DMS153 treated with DMSO at 0.1 percent for 48 hours (cell line): ENCODE data around the gene PCDHA6.
"Not testable (repeated sequence)": the region's sequence is repeated elsewhere in the genome, so short reads cannot be mapped to it uniquely, and the experiment has no call there.

ENCODE experiments used
- DNase-seq: peaks from one replicate; lab custom pipeline; 2025; ENCODE audit not compliant: unreplicated experiment; lab: John Stamatoyannopoulos, UW

The PCDHA6 gene

DNA sequence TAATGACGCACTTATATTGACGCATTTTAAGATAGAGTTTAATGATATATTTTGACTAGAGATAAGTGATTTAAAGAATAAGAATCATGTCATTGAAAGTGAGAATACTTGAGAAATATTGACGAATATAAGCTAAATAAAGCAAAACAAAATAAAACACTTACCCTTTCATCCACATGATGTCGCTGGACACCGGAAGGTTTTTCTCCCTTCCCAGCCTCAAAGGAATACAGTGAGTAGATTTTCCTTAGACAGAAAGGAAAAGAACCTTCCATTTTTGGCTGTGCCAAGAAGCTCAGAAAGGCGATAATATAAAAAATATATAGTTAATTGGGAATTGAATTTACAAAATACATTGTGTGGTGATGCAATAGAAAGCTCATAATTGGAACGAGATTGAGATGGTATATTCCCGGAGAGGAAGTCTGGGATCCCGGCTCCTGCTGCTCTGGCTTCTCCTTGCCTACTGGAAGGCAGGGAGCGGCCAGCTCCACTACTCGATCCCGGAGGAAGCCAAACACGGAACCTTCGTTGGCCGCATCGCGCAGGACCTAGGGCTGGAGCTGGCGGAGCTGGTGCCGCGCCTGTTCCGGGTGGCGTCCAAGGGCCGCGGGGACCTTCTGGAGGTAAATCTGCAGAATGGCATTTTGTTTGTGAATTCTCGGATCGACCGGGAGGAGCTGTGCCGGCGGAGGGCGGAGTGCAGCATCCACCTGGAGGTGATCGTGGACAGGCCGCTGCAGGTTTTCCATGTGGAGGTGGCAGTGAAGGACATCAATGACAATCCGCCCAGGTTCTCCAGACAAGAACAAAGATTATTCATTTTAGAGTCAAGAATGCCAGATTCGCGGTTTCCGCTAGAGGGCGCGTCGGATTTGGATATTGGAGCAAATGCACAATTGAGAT, 6.1 kb upstream of the PCDHA6 start, which contains the start of gene PCDHA5:
Gene PCDHA5, plus strand, starts transcription at position 239 of the 906 bp plus-strand sequence.
- no peak for DNase-seq

DNA sequence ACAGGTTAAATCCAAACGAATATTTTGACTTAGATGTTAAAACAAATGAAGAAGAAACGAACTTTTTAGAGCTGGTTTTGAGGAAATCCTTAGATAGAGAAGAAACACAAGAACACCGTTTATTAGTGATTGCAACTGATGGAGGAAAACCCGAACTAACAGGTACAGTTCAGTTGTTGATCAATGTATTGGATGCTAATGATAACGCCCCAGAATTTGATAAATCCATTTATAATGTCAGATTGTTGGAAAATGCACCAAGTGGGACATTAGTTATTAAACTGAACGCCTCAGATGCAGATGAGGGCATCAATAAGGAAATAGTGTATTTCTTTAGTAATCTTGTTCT, 5.5 kb upstream of the PCDHA6 start:
- DNase-seq, result no peak

DNA sequence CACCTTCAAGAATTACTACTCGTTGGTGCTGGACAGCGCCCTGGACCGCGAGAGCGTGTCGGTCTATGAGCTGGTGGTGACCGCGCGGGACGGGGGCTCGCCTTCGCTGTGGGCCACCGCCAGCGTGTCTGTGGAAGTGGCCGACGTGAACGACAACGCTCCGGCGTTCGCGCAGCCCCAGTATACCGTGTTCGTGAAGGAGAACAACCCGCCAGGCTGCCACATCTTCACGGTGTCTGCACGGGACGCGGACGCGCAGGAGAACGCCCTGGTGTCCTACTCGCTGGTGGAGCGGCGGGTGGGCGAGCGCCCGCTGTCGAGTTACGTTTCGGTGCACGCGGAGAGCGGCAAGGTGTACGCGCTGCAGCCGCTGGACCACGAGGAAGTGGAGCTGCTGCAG, 4.8 kb upstream of the PCDHA6 start:
- DNase-seq, result not testable (repeated sequence)

DNA sequence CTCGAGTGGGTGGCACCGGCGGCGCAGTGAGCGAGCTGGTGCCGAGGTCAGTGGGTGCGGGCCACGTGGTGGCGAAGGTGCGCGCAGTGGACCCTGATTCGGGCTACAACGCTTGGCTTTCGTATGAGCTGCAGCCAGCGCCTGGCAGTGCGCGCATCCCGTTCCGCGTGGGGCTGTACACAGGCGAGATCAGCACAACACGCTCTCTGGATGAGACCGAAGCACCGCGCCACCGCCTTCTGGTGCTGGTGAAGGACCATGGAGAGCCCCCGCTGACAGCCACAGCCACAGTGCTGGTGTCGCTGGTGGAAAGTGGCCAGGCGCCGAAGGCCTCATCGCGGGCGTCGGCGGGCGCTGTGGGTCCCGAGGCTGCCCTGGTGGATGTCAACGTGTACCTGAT, 4.3 kb upstream of the PCDHA6 start:
- DNase-seq, result no peak

DNA sequence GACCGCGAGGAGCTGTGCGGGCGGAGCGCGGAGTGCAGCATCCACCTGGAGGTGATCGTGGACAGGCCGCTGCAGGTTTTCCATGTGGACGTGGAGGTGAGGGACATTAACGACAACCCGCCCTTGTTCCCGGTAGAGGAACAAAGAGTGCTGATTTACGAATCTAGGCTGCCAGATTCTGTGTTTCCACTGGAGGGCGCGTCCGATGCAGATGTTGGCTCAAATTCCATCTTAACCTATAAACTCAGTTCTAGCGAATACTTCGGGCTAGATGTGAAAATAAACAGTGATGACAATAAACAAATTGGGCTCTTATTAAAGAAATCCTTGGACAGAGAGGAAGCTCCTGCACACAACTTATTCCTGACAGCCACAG, 590 bp downstream of the PCDHA6 start:
- DNase-seq, result no peak

DNA sequence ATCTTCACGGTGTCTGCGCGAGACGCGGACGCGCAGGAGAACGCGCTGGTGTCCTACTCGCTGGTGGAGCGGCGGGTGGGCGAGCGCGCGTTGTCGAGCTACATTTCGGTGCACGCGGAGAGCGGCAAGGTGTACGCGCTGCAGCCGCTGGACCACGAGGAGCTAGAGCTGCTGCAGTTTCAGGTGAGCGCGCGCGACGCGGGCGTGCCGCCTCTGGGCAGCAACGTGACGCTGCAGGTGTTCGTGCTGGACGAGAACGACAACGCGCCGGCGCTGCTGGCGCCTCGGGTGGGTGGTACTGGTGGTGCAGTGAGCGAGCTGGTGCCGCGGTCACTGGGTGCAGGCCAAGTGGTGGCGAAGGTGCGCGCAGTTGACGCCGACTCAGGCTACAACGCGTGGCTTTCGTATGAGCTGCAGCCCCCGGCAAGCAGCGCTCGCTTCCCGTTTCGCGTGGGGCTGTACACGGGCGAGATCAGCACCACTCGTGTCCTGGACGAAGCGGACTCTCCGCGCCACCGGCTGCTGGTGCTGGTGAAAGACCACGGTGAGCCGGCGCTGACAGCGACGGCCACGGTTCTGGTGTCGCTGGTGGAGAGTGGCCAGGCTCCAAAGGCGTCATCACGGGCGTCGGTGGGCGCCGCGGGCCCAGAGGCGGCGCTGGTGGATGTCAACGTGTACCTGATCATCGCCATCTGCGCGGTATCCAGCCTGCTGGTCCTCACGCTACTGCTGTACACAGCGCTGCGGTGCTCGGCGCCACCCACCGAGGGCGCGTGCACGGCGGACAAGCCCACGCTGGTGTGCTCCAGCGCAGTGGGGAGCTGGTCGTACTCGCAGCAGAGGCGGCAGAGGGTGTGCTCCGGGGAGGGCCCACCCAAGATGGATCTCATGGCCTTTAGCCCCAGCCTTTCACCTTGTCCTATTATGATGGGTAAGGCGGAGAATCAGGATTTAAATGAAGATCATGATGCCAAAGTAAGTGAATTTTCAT, 2.0 kb downstream of the PCDHA6 start:
- not testable (repeated sequence) for DNase-seq

DNA sequence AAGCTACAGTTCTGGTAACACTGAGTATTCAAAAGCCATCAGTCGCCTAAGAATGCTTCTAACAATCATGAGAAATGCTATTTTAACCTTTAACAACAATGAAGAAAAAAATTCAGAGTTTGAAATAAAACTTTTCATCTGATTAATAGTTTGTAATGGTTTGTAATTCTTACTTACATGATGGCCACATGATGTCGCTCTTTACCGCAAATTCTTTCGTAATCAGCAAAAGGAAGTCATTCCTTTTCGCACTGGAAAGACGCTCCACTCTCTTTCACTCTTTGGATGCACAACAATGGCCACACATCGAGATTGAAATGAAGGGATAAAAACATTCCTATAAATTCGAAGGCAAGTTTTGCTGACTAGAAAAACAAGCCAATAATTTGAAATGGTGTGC, 6.2 kb downstream of the PCDHA6 start, which contains the start of gene PCDHA7:
Gene PCDHA7, plus strand, starts transcription at position 277 of the 400 bp plus-strand sequence. Its CDS starts 115 bp downstream, at position 392.
- DNase-seq, result no peak

- not testable (repeated sequence) for DNase-seq
Observed at GRCh38 chr5:140834439-140835008, 6.8 kb downstream of the PCDHA6 start.

- DNase-seq, result no peak
Observed at GRCh38 chr5:140835622-140836510, 8.1 kb downstream of the PCDHA6 start.

GRCh38 chr5:140840978-140841962, 13.5 kb downstream of the PCDHA6 start, which contains the start of gene PCDHA8:
Gene PCDHA8 (plus strand): TSS chr5:140841187. CDS start chr5:140841322, 135 bp downstream.
- DNase-seq, result no peak

DNA sequence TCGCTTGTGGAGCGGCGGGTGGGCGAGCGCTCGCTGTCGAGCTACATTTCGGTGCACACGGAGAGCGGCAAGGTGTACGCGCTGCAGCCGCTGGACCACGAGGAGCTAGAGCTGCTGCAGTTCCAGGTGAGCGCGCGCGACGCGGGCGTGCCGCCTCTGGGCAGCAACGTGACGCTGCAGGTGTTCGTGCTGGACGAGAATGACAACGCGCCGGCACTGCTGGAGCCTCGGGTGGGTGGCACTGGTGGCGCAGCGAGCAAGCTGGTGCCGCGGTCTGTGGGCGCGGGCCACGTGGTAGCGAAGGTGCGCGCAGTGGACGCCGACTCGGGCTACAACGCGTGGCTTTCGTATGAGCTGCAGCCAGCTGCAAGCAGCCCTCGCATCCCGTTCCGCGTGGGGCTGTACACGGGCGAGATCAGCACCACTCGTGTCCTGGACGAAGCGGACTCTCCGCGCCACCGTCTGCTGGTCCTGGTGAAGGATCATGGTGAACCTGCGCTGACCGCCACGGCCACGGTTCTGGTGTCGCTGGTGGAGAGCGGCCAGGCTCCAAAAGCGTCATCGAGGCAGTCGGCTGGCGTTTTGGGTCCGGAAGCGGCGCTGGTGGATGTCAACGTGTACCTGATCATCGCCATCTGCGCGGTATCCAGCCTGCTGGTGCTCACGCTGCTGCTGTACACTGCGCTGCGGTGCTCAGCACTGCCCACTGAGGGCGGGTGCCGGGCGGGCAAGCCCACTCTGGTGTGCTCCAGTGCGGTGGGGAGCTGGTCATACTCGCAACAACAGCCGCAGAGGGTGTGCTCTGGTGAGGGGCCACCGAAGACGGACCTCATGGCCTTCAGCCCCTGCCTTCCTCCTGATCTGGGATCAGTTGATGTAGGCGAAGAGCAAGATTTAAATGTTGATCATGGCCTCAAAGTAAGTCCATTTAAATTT, 15.3 kb downstream of the PCDHA6 start:
- no peak for DNase-seq

- DNase-seq, result not testable (repeated sequence)
Observed at GRCh38 chr5:140848139-140849102, 20.7 kb downstream of the PCDHA6 start, which contains the start of gene PCDHA9. Gene PCDHA9 (plus strand): TSS chr5:140848382. CDS start chr5:140848496, 114 bp downstream.

- not testable (repeated sequence) for DNase-seq
Observed at GRCh38 chr5:140849831-140850634, 22.3 kb downstream of the PCDHA6 start.

DNA sequence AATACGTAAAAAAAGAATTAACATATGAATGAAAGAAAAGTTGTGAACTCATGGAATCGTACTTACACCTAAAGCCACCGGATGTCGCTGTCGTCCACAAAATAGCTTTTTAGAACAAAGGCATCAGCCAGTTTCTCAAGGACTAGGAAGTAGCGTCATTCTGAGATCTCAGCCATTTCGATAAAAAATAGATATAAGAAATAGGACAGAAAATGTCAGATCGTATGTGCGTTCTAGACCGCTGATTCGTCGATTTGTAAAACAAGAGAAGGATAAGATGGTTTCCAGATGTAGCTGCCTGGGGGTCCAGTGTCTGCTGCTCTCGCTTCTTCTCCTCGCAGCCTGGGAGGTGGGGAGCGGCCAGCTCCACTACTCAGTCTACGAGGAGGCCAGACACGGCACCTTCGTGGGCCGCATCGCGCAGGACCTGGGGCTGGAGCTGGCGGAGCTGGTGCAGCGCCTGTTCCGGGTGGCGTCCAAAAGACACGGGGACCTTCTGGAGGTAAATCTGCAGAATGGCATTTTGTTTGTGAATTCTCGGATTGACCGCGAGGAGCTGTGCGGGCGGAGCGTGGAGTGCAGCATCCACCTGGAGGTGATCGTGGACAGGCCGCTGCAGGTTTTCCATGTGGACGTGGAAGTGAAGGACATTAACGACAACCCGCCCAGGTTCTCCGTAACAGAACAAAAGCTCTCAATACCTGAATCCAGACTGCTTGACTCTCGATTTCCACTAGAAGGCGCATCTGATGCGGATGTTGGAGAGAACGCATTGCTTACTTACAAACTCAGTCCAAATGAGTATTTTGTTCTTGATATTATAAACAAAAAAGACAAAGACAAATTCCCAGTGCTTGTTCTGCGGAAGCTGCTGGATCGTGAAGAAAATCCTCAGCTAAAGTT, 28.3 kb downstream of the PCDHA6 start, which contains the start of gene PCDHA10:
Gene PCDHA10, plus strand, starts transcription at position 126 of the 903 bp plus-strand sequence. Its CDS starts 152 bp downstream, at position 278.
- DNase-seq, result no peak
